Measurements from ENCODE around the gene MUC15.

DNA sequence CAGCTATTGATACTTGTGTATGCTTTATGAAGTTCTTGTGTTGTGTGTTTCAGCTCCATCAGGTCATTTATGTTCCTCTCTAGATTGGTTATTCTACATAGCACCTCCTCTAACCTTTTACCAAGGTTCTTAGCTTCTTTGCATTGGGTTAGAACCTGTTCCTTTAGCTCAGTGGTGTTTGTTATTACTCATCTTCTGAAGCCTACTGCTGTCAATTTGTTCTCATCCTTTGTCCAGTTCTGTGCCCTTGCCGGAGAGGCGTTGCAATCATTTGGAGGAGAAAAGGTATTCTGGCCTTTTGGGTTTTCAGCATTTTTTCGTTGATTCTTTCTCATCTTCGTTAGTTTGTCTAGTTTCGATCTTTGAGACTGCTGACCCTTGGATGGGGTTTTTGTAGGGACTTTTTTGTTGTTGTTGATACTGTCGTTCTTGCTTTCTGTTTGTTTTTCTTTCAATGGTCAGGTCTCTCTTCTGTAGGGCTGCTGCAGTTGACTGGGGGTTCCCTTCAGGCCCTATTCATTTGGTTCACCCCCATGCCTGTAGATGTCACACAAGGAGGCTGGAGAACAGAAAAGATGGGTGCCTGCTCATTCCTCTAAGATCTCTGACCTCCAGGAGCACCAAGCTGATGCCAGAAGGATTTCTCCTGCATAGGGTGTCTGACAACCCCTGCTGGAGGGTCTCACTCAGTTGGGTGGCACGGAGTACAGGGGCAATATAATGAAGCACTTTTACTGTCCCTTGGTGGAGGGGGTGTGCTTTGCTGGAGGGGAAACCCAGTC lies 35.9 kb upstream of the MUC15 start:
- TF ChIP-seq, protein P1, sequence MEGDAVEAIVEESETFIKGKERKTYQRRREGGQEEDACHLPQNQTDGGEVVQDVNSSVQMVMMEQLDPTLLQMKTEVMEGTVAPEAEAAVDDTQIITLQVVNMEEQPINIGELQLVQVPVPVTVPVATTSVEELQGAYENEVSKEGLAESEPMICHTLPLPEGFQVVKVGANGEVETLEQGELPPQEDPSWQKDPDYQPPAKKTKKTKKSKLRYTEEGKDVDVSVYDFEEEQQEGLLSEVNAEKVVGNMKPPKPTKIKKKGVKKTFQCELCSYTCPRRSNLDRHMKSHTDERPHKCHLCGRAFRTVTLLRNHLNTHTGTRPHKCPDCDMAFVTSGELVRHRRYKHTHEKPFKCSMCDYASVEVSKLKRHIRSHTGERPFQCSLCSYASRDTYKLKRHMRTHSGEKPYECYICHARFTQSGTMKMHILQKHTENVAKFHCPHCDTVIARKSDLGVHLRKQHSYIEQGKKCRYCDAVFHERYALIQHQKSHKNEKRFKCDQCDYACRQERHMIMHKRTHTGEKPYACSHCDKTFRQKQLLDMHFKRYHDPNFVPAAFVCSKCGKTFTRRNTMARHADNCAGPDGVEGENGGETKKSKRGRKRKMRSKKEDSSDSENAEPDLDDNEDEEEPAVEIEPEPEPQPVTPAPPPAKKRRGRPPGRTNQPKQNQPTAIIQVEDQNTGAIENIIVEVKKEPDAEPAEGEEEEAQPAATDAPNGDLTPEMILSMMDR (IDR thresholded peaks at IDR 0.05), result no peak
- TF ChIP-seq EZH2 (IDR thresholded peaks at IDR 0.05; ENCODE audit: borderline replicate concordance, insufficient read depth, low read depth, low read length, poor library complexity, severe bottlenecking), result no peak

Measured in B cell (primary cell).